NCI-H774 (cell line): ENCODE data around the gene LAMA3.
"Not testable (repeated sequence)": the region's sequence is repeated elsewhere in the genome, so short reads cannot be mapped to it uniquely, and the experiment has no call there.

Experiments
- DNase-seq: peaks from one replicate; lab custom pipeline; 2025; lab: John Stamatoyannopoulos, UW

LAMA3 gene

DNA sequence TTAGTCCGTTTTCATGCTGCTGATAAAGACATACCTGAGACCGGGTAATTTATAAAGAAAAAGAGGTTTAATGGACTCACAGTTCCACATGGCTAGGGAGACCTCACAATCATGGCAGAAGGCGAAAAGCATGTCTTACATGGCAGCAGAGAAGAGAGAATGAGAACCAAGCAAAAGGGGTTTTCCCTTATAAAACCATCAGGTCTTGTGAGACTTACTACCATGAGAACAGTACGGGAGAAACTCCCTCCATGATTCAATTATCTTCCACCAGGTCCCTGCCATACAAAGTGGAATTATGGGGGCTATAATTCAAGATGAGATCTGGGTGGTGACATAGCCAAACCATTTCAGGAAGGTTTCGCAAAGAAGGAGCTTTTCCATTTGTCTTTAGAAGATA, 44.0 kb downstream of the LAMA3 start:
- not testable (repeated sequence) for DNase-seq

DNA sequence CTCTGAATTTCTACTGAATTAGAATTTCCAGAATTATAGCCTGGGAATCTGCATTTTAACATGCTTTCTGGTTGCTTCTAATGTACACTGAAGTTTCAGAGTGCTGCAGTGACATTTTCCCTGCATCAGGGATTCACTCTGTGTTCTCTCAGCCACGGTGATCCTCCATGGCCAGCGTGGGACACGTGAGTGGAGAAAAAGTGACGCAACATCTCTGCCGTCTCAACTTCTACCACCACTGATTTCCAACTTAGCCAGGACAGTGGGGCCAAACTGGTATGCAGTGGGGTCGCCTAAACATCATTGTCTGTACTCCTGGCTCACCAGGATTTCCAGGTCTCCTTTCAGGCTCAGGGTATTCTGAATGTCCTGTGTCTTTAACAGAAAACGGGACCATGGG, 44.6 kb downstream of the LAMA3 start:
- no peak for DNase-seq

DNA sequence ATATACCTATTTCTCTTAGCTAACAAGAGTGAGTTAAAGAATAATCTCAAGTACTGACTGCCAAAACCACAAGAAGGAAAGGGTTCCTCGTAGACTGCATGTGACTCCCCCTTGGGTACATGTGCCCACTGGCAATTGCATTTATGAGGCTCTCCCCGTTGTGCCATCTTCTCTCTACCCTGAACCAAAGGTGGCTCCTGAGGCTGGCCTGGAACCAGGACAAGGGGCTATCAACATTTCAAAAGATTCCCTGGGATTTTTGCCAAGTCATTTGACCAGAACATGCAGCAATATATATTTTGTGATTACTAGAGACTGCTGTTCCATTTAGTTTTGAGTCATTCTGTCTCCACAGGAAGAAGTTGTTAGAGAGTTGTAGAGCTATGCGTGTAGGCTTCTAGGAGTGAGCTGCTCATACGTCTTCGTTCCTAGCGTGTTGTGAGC, 45.8 kb downstream of the LAMA3 start:
- no peak for DNase-seq

DNA sequence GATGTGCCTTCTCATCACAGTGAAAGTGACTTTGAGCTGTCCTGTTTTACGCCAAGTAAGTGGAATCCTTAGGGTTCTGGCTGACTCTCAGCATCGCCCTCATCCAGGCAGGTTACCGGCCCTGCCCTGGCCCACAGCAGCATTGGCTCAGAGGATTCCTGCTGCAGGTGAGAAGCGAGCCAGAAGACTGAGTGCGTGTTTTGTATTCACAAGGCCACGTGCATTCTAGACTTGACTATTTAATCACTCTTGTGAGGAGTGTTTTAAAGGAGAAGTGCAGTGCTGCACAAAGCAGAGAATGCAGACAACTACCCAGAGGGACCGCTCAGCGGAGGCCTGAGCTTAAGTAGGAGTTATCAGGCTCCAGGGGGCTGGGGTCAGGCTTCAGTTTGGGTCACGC, 48.3 kb downstream of the LAMA3 start:
- no peak for DNase-seq

DNA sequence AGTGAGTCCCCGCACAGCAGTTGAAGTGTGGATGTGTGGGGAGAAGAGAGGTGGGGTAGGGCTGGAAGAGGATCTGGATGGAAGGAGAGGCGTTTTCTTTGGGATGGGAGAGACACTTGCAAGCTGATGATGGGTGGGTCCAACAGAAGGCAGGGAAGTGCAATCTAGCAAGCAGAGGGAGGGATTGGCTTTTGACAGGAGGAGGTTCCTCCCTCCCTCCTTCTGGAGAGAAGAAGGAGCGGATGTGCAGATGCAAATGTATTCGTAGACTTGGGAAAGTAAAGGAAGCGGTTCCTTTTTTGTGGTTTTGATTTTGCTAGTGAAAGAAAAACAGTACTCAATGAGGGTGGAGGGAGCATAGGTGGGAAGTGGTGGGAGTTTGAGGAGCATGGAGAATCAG, 48.9 kb downstream of the LAMA3 start:
- no peak for DNase-seq

DNA sequence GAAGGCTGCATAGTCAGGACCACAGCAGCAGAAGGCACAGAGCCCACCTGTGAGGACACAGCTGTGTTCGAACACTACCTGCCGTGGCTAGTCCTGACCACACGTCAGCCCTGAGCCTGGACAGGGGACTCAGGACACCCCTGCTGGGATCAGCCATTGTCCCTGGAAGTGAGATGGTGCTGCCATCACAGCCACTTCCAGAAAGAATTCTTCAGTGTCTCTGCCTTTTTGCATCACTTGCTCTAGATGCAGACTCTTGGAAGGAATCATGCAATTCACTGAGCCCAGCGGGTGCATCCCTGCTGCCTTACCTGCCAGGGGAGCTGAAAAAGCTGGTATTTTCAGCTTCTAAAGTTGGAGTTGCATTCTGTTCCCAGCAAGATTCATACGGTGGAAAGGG, 49.3 kb downstream of the LAMA3 start:
- DNase-seq = no peak

DNA sequence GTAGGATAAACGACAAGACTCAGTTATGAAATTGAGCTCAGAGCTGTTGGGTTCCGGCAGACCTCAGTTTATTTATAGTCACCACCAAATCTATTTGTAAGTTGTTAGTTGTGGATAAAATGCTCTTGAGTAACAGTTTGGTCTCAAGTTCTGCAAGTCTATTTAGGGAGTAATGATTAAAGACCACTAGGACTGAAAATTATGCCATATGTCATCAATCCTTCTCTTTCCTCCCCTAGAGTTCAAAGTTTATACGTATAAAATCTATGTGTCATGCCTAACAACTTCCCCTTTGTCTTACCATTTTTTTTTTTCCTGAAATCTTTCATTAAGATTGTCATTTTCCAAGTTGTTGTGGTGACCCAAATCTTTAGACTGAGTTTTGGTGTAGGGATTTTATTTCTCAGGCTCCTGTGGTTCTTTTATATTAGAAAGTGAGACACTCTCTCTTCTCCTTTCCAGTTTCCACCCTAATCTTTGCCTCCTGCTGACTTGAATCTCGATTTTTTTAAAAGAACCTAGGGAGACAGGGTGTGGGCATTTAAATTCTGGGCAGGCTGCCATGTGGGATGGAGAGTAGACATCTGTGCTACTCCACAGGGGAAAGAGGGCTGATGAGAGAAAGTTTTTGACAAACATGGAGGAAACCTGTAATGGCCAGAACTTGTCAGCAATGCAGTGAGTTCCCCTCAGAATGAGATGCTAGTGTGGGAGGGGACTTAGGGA, 51.0 kb downstream of the LAMA3 start:
- no peak for DNase-seq

DNA sequence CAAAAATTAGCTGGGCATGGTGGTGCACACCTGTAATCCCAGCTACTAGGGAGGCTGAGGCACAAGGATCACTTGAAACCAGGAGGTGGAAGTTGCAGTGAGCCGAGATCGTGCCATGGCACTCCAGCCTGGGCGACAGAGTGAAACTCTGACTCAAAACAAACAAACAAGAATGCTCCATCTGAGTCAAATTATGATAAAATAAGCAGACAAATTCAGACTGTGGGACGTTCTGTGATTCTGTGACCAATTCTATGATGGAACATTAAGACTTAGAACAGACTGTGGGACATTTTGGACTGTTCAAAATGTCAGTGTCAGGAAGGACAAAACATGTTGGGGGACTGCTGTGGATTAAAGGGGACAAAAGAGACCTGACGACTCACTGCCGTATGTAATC, 52.7 kb downstream of the LAMA3 start:
- DNase-seq = not testable (repeated sequence)

DNA sequence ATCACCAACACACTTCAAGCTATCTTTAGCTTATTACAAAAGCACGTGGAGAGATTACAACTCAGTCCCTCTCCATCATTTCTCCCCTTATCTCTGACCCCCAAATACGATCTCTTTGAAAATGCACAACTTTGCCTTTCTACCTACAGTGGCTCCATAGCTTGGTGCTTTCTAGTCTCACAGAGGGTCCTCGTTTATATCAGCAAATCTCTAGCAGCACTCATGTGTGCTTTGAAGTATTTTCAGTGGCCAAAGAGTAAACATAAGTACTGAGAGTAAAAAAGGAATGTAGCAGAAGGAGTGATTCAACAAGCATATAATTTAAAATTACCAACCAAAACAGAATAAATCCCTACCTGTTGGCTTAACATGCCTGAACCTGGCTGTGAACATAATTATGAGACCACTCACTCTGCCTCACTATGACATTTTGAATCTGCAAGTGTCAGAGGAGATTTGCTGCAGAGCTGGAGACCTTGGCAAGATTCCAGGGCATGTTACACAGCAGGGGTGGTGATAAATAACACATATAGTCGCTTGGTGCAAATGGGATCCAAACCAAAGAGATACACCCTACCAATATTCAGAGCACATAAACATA, 54.6 kb downstream of the LAMA3 start:
- DNase-seq = no peak

DNA sequence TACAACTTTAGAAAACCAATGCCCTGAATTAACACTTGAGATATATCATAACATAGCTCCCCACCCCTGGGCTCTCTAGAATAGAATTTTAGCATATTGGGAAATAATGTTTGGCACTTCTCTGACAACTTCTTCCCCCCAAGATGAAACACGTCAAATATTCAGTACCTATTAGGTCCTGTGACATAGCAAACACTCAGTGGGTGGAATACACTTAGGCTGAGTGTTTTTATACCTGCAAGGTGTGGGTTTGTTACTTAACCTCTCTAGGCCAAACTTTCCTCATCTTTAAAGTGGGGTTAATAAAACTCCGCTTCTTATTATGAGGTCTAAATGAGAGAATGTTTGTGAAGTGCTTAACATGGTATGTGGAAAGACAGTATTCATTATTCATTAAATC, 56.1 kb downstream of the LAMA3 start:
- DNase-seq = no peak

DNA sequence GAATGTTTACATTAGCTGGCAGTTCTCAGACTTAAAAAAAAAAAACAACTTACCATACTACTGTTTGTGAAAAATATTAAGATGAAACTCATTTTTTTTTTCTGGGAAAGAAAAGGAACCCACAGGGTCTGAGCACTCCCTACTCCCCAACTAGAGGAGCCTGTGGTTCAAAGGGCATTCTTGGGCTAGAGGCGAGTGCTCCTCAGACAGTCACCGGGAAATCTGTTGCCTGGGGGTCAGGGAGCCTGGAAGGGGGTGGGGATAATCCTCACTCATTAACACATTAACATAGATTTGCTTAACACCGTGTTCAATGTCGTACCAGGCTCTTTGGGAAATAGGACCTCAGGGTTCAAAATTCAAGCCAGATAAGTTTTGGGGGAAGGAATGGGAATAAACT, 57.6 kb downstream of the LAMA3 start:
- no peak for DNase-seq

DNA sequence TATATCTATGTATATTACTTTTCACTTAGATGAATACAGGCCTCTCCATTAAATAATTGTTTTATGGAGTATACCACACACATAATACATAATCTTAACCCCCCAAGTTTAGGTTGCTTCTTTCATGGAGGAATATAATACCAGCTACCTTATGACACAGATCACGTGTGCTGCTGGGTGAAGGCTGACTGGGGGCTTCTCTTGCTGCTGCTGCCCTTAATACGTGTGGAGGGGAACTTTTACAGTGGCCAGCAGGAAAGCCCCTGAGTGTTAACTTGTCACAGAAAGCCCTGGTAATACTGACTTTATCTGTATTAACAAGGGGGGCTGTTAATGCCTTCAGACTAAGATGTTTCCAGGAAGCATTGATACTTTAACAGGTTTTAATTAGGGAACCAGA, 63.1 kb downstream of the LAMA3 start:
- no peak for DNase-seq

DNA sequence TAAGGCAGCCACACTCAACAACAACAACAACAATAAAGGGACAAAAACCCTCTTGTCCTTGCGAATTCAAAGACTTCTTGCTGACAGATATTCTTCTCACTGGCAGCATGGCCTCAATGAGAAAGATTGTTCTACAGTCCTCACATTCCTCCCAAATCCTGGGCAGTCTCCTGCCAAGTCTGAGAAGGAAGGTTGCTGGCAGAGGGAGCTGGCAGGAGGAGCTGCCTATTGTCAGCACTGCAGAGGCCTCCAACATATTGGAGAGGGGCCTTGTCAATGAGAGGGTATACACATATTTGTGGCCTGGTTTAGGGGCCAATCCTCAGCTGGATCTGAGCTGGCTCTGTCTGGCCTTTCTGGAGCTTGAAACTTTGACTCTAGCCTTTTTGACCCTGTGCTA, 63.5 kb downstream of the LAMA3 start:
- DNase-seq = no peak

DNA sequence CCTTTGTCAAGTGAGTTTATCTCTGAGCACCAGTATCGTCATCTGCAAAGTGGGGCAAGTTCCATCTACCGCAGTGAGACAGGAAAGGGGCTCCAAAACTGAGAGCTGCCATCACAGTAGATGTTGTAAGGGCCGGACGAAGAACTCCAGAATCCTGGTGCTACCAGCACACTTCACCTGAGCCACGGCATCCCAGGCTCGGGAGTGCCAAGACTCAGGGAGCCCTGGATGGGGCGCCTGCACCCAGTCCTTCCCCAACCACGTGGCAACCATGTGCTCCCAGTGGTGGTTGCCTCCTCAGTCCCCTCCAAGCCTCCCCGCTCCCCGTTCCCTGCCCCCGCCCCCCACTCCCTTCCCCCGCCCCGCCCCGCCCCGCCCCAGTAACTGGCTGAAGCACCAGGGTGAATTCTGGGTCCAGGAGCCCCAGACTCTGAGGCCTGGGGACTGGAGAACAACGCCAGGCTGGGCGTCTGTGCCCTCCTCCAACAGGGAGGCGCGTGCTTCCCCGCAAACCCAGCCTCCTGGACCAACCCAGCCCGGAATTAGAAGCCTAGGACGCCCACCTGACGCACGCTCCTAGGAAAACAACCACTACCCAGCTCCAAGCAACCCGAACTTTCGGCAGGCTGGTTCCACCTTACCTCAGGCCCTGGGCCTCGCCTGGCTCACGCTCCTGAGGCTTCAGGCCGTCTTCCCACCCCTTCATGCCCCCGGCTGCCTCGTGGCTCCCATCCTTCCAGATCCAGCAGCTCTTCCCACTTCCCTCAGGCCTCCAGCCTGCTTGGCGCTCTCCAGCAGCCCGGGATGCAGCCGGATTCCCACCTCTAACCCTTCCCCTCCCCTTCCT, 67.6 kb downstream of the LAMA3 start:
- no peak for DNase-seq

DNA sequence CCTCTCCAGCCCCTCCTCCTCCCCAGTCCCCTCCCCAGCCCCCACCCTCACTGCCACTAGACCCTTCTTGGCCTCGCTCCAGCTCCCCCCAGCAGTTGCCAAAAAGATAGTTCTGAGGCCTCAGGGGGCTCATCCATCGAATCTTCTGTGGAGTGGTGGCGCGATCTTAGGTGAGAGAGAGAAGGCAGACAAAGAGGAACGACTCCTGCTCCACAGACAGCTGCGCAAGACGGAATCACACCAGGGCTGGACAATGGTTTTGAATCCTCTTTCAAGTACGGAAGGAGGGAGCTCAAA, 68.1 kb downstream of the LAMA3 start:
- no peak for DNase-seq

DNA sequence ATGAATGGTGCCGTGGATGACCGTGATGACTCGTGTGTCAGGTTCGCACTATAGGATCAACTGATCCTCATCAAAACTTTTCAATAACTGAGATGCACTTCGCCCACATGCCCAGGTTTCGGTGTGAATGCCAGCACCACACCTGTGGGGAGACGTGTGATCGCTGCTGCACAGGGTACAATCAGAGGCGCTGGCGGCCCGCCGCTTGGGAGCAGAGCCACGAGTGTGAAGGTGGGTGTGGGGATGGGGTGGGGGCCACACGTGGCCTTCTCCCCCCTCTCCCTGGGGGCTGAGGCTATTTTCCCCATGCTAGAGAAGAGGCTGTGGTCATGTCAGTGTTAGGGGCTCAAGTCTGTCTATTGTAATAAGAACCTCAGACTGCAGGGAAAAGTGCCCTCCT, 69.0 kb downstream of the LAMA3 start:
- no peak for DNase-seq

DNA sequence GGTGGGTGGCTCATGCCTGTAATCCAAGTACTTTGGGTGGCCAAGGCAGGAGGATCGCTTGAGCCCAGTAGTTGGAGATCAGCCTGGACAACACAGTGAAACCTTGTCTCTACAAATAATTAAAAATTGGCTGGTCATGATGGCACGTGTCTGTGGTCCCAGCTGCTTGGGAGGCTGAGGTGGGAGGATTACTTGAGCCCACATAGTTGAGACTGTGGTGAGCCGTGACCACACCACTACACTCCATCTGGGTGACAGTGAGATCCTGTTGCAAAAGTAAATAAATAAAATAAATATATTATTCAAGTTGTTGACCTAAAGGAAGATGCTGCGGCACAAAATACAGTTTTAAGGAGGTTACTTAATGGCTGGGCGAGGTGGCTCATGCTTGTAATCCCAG, 72.7 kb downstream of the LAMA3 start:
- DNase-seq = no peak

DNA sequence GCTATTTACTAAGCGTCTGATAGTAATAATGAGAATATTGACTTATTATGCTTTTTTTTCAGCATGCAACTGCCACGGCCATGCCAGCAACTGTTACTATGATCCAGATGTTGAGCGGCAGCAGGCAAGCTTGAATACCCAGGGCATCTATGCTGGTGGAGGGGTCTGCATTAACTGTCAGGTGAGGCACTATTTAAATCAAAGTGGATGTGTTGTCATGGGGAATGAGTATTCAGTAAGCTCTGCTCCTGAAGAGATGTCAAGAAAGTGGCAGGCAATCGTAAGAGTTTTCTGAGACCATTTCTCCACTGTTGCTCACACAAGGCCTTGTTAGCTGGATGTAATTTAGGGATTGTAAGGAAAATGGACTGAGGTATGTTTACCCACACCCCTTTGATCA, 74.1 kb downstream of the LAMA3 start:
- DNase-seq = no peak

DNA sequence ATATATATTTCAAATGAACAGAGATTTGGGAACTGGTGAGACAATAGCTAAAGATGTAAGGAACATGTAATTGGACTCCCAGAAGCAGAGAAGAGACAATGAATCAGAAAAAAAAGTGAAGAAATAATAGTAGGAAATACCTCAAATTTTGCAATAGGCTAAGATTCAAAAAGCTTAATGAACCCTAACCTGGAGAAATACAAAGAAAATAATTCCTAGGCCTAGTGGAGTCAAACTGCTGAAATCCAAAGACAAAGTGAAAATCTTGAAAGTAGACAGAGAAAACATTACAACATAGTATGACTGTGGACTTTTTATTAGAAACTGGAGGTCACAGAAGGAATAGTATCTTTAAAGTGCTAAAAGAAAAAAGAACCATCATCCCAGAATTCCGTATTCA, 76.7 kb downstream of the LAMA3 start:
- no peak for DNase-seq

DNA sequence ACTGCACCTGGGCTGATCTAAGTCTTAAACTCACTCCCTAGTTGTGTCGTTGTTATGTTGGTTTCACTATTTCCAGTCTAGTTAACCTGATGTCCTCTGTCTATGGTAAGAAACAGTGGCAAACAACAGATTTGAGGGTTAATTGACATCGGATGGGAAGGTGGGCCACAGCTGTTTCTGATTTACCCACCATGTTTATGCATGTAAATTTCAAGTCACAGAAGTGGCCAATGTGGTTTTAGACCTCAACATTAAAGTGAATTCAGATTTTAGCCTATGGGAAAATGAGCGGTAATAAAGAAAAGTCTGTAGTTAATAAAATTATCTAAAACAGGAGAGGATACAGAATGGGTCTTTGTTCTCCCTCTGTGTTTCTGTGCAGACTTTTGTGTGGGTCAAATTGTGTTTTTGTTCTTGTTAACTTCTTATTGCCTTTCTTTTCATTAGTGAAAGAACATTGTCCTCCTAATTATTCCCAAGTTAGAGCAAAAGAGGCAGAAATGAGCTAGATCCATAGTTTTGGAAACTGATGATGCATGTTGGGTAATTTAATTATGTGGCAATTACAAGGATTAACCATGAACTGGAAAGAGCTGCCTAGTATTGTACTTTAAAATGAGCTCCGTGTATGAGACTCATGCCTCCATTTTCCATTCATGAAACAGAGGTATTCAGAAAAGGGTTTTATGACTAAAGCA, 83.2 kb downstream of the LAMA3 start:
- no peak for DNase-seq

DNA sequence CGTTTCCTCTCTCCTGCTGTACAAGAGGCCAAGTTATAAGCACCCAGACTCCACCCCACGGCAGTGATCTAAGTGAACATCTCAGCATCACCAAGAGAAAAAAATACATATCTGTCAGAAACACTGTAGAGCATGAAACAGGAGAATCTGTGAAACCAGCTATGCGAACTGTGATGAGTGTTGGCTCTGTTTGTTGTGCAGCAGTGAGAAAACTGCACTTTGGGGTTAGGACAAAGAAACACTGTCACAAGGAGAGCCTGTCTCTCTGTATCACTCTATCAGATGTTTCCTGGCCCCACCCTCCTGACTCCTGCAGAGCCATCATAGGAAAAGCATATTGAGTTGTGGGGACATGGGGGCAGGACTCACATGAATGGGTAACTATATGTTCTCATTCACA, 87.1 kb downstream of the LAMA3 start:
- DNase-seq = no peak

DNA sequence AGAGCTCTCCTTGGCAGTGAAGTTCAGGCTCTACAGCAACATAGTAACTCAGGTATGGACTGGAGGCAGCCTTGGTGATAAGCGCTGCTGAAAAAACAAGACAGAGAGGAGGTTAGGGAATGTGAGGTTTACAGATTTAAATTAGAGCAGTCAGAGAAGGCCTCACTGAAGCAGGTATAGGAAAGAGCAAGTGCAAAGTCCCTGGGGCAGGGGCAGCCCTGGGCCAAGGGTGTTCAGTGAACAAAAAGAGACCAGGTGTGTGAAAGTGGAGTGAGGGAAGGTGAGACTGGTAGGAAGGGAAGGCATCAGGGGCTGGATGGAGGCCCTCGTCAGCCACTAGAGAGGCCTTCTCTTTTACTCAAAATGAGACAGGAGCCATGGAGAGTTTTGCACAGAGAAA, 89.6 kb downstream of the LAMA3 start:
- no peak for DNase-seq
